Fibroblast of pulmonary artery (primary cell): ENCODE results near the gene SYT13.

ENCODE experiments used
- DNase-seq: peaks from one replicate; pipeline ENCODE4 v3.0.0-alpha.2; 2010; ENCODE audit warnings: low read depth
- H3K4me3 ChIP-seq: replicated peaks from 2 replicates; pipeline ENCODE4 v1.5.1; 2011; ENCODE audit warnings: low read depth, mild to moderate bottlenecking, control low read depth, low read length, moderate library complexity
- TF ChIP-seq, protein P1 (sequence below): IDR thresholded peaks from 2 replicates; pipeline ENCODE4 v1.5.1; 2011; ENCODE audit warnings: mild to moderate bottlenecking, control low read depth, low read length, inconsistent platforms; ENCODE audit errors: missing control alignments

SYT13 gene

DNA sequence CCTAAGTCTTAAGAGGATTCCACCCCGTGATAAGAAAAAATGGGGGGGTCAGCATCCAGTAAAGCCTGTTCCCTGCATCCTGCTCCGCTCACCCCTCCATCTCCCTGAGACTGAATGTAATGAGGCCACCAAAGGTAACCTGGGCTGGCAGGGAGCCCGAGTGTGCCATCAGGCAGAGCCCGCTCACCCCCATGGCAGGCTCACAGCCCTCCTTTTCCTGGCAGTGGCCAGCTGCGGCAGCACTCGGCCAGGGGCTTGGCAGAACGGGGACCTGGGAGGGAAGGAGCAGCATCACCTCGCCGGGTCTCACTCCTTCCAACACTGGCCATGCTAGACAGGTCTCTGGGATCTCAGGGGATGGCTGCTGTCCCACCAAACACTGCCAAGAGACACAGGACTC, 75.3 kb downstream of the SYT13 start:
- DNase-seq: no peak
- no peak overlapping the region for H3K4me3 ChIP-seq
- TF ChIP-seq, protein P1, sequence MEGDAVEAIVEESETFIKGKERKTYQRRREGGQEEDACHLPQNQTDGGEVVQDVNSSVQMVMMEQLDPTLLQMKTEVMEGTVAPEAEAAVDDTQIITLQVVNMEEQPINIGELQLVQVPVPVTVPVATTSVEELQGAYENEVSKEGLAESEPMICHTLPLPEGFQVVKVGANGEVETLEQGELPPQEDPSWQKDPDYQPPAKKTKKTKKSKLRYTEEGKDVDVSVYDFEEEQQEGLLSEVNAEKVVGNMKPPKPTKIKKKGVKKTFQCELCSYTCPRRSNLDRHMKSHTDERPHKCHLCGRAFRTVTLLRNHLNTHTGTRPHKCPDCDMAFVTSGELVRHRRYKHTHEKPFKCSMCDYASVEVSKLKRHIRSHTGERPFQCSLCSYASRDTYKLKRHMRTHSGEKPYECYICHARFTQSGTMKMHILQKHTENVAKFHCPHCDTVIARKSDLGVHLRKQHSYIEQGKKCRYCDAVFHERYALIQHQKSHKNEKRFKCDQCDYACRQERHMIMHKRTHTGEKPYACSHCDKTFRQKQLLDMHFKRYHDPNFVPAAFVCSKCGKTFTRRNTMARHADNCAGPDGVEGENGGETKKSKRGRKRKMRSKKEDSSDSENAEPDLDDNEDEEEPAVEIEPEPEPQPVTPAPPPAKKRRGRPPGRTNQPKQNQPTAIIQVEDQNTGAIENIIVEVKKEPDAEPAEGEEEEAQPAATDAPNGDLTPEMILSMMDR: no peak

DNA sequence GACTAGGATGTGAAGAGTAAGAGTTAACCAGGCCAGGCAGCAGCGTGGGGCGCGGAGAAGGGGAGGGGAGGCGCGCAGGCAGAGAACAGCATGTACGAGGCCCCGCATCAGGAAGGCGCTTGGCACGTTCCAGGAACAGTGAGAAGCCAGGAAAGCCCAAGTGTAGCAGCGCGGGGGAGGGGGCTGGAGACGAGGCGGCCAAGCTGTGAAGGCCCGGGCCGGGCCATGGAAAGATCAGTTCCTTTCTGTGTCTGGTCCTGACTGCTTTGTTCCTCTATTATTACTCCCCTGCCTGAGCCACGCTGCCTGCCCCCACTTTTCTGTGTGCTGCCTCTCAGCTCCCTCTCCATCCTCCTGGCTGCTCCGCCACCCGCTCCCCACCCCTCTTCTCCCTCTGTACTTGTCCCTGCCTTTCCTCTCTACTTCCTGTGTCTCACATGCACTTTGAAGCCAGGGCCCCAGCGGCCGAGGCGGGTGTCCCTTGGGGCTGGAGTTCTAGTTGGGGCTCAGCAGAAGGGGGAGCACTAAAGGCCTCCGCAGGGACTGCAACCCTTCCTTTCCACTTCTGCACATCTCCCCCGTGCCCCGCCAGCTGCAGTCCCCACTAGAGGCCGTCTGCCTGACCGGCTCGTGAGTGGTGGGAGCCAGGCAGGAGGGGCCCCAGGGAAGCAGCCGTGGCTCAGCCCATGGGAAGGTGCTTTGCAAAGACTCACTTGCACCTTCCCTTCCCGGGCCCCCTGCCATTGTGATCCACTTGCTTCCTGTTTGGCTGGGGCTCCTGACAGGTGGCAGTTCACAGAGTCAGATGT, 76.0 kb downstream of the SYT13 start:
- TF ChIP-seq, protein P1: peak; percentile 11
- peak; percentile 91 for DNase-seq
- peak overlapping the region; percentile 0 for H3K4me3 ChIP-seq

DNA sequence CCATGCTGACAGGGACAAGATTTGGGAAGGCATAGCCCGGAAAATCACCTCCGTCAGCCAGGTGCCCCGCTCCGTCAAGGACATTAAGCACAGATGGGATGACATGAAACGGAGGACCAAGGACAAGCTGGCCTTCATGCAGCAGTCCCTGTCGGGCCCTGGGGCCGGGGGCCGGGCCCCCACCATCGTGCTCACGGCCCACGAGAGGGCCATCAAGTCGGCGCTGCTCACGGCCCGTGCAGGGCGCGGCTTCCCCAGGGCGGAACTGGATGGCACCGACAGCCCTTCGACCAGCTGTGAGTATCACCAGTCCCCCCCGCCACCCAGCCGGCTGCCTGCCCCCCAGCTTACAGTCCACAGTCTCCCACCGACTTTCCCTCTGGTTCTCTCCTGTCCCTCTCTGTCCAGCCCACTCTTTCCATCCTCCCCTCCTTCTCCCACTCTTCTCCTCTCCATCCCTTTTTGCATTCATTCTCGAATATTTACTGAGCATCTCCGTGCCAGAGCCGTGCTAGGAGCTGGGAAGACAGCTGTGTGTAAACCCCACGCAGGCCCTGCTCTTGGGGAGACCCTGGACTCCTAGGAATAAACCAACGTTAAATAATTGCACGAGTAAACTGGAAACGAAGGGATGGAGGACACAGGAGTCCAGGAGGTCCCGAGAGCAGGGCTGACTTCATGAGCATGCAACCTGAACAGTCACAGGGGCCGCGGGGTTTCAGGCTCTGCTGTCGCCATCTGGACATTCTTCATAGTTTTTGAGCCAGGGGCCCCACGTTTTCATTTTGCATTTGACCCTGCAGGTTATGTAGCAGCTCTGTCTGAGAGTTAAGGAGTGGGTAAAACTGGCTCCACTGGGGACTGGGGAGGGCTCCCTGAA, 76.9 kb downstream of the SYT13 start:
- no peak overlapping the region for H3K4me3 ChIP-seq
- TF ChIP-seq, protein P1: no peak
- DNase-seq: no peak

DNA sequence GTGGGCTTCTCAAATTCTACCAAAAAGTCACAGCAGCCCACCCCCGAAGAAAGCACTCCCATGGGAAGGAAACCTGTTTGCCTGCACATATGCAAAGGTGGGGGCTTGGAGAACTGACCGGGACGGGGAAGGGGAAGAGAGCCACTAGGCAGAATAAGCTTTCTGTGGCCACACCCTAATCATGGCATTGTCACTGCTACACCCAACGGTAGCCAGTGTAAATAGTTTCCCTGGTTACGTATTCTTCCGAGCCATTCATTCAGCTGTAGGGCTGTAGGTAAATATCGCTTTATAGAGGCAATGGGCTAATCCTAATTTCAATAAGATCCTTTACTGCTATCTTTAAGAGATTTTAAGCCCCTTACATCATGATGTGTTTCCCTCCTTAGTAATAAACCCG, 78.0 kb downstream of the SYT13 start:
- no peak overlapping the region for H3K4me3 ChIP-seq
- TF ChIP-seq, protein P1: no peak
- DNase-seq: no peak

DNA sequence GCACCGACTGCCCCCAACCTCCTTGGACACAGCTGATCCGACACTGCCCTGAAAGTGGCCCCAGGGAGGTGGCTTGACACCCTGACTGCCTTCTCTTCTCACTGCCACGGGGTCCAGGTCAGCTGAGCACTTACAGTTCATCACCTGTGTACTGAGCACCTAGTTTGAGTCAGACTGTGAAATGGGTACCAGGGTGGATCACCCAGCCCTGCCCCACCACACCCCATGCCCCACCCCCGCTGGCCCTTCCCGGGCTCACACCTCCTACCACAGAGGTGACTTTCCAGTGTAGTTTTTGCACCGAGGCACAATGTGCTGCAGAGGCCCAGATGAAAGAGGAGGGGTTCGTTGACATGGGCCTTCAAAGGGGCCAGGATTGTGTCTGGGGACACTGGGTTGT, 80.2 kb downstream of the SYT13 start:
- DNase-seq: no peak
- TF ChIP-seq, protein P1: no peak
- H3K4me3 ChIP-seq: no peak overlapping the region

DNA sequence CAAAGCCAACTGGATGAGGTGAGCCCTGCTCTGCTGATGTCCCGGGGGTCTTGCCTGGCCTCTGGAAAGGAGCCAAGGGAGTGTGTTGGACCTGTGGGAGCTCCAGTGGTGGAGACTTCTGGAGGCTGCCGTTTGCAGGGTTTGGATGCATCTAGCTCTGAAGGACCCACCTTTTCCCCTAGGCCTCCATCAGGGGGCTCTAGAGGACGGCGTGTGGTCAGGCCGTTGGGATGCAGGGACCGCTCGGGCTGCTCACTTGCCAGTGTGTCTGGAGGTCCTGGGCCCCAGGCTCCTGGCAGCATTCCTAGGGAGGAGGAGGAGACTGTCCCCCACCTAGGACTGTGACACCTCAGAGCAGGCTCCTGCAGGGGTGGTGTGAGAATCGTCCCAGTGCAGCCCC, 81.4 kb downstream of the SYT13 start:
- peak; percentile 29 for DNase-seq
- no peak overlapping the region for H3K4me3 ChIP-seq
- TF ChIP-seq, protein P1: peak; percentile 40
